HCT116 (cell line): ENCODE measurements around the gene ACTRT2. TPM values are rescaled to one million over a fixed set of nuclear protein-coding genes. Genes with fewer than 3 reads are reported as not detected.

ENCODE experiments used
- ATAC-seq: fragments of 200-7000 bp; cut with Tn5 transposase; 2 replicates; pipeline ENCODE4 v1.9.1; 2020; ENCODE audit warnings: mild to moderate bottlenecking, moderate library complexity
- BruUV-seq: library from RNA; stranded (reverse); fragments of 400-500 nt; replicated peaks from 2 replicates; lab custom pipeline; 2021; lab: Mats Ljungman, UMichigan
- CTCF ChIA-PET: fragments of 300-600 bp; sonication (Branson Sonifier 250); formaldehyde crosslinking; loops from one replicate; lab custom pipeline; 2021; ENCODE audit warnings: antibody characterized with exemption; lab: Charles Lee
- POLR2A ChIA-PET: fragments of 300-600, 350-600 bp; sonication (Branson Sonifier 250); formaldehyde crosslinking; loops from one replicate; lab custom pipeline; 2021; ENCODE audit warnings: antibody characterized with exemption; lab: Charles Lee
- RAD21 ChIA-PET, 2 experiments: fragments of 300-600 bp; sonication (Branson Sonifier 250); formaldehyde crosslinking; loops; one replicate each; lab custom pipeline; 2023; ENCODE audit warnings: low total read pairs in 2 of 2; ENCODE audit not compliant: uncharacterized antibody in 2 of 2, unreplicated experiment in 2 of 2, low non-redundant PET in 1 of 2; lab: Charles Lee
- DNase-seq: peaks from one replicate; pipeline ENCODE4 v3.0.0-alpha.2; 2010; ENCODE audit warnings: low read depth, low spot score
- H2AFZ ChIP-seq: fragments of 200-600 bp; shearing (Covaris generic), sonication (generic); 2 replicates; pipeline ENCODE4 v1.6.1; 2017; ENCODE audit warnings: low read depth, mixed run types, mixed read lengths, antibody characterized with exemption, low read length; ENCODE audit not compliant: poor library complexity, severe bottlenecking
- H3K27ac ChIP-seq: 2 replicates; pipeline ENCODE4 v1.5.1; 2012; ENCODE audit warnings: low read depth, low read length
- H3K27me3 ChIP-seq: fragments of 200-600 bp; sonication (generic); 2 replicates; pipeline ENCODE4 v1.6.1; 2016; ENCODE audit warnings: mixed run types, low read length, mixed read lengths; ENCODE audit not compliant: insufficient read depth
- H3K36me3 ChIP-seq, 2 experiments: fragments of 200-500 bp in 1 of 2; fragments of 200-600 bp in 1 of 2; sonication (Bioruptor generic) in 1 of 2; sonication (generic) in 1 of 2; 2 replicates each; pipeline versions ENCODE4 v1.5.1 to v1.6.1; 2014 to 2016; ENCODE audit warnings: low read length in 2 of 2, inconsistent platforms in 1 of 2, mixed read lengths in 1 of 2, mixed run types in 1 of 2; ENCODE audit not compliant: insufficient read depth in 2 of 2, control insufficient read depth in 1 of 2
- H3K4me1 ChIP-seq, 2 experiments: fragments of 200-600 bp in 1 of 2; sonication (generic) in 1 of 2; 2 replicates each; pipeline versions ENCODE4 v1.5.1 to v1.6.1; 2012 to 2017; ENCODE audit warnings: low read length in 2 of 2, inconsistent platforms in 1 of 2, mild to moderate bottlenecking in 1 of 2, mixed read lengths in 1 of 2, mixed run types in 1 of 2, moderate library complexity in 1 of 2; ENCODE audit not compliant: insufficient read depth in 2 of 2, control insufficient read depth in 1 of 2
- H3K4me2 ChIP-seq: fragments of 200-600 bp; sonication (generic); 2 replicates; pipeline ENCODE4 v1.6.1; 2017; ENCODE audit warnings: mixed run types, low read length, mixed read lengths
- H3K4me3 ChIP-seq, 2 experiments: fragments of 200-600 bp in 1 of 2; sonication (generic) in 1 of 2; replicated peaks in 1 of 2; 2 replicates each; pipeline ENCODE4 v1.5.1; 2011 to 2016; ENCODE audit warnings: low read length in 2 of 2, control low read depth in 1 of 2, low read depth in 1 of 2, mild to moderate bottlenecking in 1 of 2, mixed read lengths in 1 of 2, mixed run types in 1 of 2
- H3K79me2 ChIP-seq: fragments of 200-600 bp; sonication (generic); 2 replicates; pipeline ENCODE4 v1.6.1; 2017; ENCODE audit warnings: mild to moderate bottlenecking, mixed run types, low read length, moderate library complexity, mixed read lengths; ENCODE audit not compliant: insufficient read depth
- H3K9ac ChIP-seq: fragments of 200-600 bp; sonication (generic); 2 replicates; pipeline ENCODE4 v1.6.1; 2016; ENCODE audit warnings: low read length, mixed read lengths
- H3K9me2 ChIP-seq: fragments of 200-600 bp; sonication (generic), shearing (Covaris generic); 2 replicates; pipeline ENCODE4 v1.6.1; 2017; ENCODE audit warnings: mixed run types, mild to moderate bottlenecking, moderate library complexity; ENCODE audit not compliant: insufficient read depth
- H3K9me3 ChIP-seq, 2 experiments: fragments of 200-500 bp in 1 of 2; fragments of 200-600 bp in 1 of 2; sonication (Bioruptor generic) in 1 of 2; sonication (generic) in 1 of 2; 2 replicates each; pipeline ENCODE4 v1.6.1; 2014 to 2017; ENCODE audit warnings: low read length in 2 of 2, mixed read lengths in 2 of 2, inconsistent platforms in 1 of 2, low read depth in 1 of 2, mild to moderate bottlenecking in 1 of 2, mixed run types in 1 of 2, moderate library complexity in 1 of 2; ENCODE audit not compliant: control insufficient read depth in 1 of 2, insufficient read depth in 1 of 2
- H4K20me1 ChIP-seq: fragments of 200-600 bp; sonication (generic), shearing (Covaris generic); 2 replicates; pipeline ENCODE4 v1.6.1; 2017; ENCODE audit warnings: mixed run types, mild to moderate bottlenecking, moderate library complexity; ENCODE audit not compliant: insufficient read depth
- CBX3 ChIP-seq: IDR thresholded peaks from 2 replicates; pipeline ENCODE4 v1.6.1; 2012; ENCODE audit warnings: low read depth
- EZH2 ChIP-seq: fragments of 200-600 bp; sonication (generic); IDR thresholded peaks from 2 replicates; pipeline ENCODE4 v1.6.1; 2017; ENCODE audit warnings: antibody characterized with exemption, mixed run types
- EZH2phosphoT487 ChIP-seq: fragments of 200-600 bp; IDR thresholded peaks from 2 replicates; pipeline ENCODE4 v1.6.1; 2018; ENCODE audit warnings: antibody characterized with exemption, borderline replicate concordance
- FOSL1 ChIP-seq: IDR thresholded peaks from 2 replicates; pipeline ENCODE4 v1.6.1; 2012; ENCODE audit warnings: low read depth
- POLR2A ChIP-seq: IDR thresholded peaks from 2 replicates; pipeline ENCODE4 v1.7.0; 2011; ENCODE audit warnings: borderline replicate concordance; ENCODE audit not compliant: insufficient read depth, insufficient read length; ENCODE audit errors: extremely low read depth
- SRF ChIP-seq: IDR thresholded peaks from 2 replicates; pipeline ENCODE4 v1.6.1; 2012; ENCODE audit warnings: low read depth
- YY1 ChIP-seq: IDR thresholded peaks from 2 replicates; pipeline ENCODE4 v1.6.1; 2011; ENCODE audit warnings: low read length, low read depth, moderate library complexity, mild to moderate bottlenecking; ENCODE audit not compliant: insufficient replicate concordance; ENCODE audit errors: extremely low read depth
- ZFX ChIP-seq: fragments of 450-650 bp; IDR thresholded peaks from 2 replicates; pipeline ENCODE4 v1.6.1; 2017
- intact Hi-C: fragments of 100-400 bp; cut with micrococcal nuclease; formaldehyde crosslinking; loops from 2 replicates; pipeline ENCODE4 v1.10.0; 2022
- total RNA-seq: library from RNA; stranded (reverse); gene quantifications from one replicate; pipeline ENCODE4 v1.2.1, GENCODE V29; 2021; ENCODE audit not compliant: unreplicated experiment
- TF ChIP-seq, protein P1 (sequence below): IDR thresholded peaks from 2 replicates; pipeline ENCODE4 v1.6.1; 2012; ENCODE audit warnings: low read depth
- TF ChIP-seq, protein P2 (sequence below): IDR thresholded peaks from 2 replicates; pipeline ENCODE4 v1.6.1; 2012
- TF ChIP-seq, protein P3 (sequence below): IDR thresholded peaks from 2 replicates; pipeline ENCODE4 v1.6.1; 2012

The ACTRT2 gene
- total RNA-seq, 1 experiment from 2014 or later: not detected

DNA sequence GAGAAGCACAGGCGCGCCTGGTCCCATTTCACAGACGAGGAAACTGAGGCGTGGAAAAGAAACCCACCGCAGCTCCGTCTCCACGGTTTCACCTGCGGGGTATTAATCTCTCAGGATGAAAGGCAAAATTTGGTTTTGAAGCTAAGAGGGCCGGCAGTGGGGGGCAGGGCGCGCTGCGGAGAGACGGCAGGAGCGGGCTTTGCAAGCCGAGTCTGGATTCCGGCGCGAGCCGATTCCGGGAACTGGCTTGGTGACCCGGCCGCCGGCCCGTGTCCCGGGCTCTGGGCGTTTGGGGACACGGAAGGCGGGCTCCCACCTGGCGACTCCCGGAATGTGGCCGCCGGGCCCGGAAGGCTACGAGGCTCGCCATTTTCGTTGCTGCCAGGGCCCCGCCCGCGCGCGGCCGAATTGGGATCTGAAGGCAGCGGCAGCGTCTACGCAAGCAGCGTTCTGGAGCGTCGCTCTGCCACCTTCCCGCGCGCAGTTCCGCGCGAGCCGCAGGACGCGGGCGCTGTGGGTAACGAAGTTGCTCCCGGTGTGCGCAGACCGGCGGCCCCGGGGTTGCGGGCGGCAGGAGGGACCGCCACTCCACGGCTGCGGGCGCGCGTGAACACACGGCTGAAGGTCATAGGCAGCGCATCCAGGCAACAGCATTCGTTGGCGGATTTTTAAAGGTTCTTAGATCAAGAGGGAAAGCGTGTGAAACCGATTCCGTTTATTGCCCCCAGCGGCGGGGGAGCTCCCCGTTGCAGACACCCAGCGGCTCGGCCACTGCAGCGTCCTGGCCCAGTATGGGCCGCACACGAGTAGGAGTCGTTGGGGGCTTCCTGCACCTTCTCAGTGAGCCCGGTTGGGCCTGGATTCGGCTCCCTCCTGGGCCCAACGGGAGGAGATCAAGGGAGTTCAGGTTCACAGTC is 42.4 kb downstream of the ACTRT2 start:
- Histone ChIP-seq H3K4me2 (no peak overlapping the region), H3K9ac (no peak overlapping the region), H4K20me1 (no peaks in the 10 kb centered on the region), H3K4me1 (no peaks in the 10 kb centered on the region; a peak in 1 of 4 replicates), H3K9me3 (no peaks in the 10 kb centered on the region), H3K4me3 (no peak overlapping the region), H2AFZ (no peak overlapping the region), H3K79me2 (no peaks in the 10 kb centered on the region), H3K27me3 (no peaks in the 10 kb centered on the region; the same call in 1 of the 2 replicates), H3K36me3 (no peaks in the 10 kb centered on the region), H3K9me2 (no peaks in the 10 kb centered on the region), H3K27ac (no peak overlapping the region)
- no peak for ATAC-seq
- BruUV-seq: no TSS peak
- no peak for DNase-seq
- ChIA-PET RAD21 (no interaction called here), CTCF (no interaction called here), POLR2A (no interaction called here)
- intact Hi-C loops: no loop called here
- TF ChIP-seq YY1: no peak
- TF ChIP-seq, protein P1, sequence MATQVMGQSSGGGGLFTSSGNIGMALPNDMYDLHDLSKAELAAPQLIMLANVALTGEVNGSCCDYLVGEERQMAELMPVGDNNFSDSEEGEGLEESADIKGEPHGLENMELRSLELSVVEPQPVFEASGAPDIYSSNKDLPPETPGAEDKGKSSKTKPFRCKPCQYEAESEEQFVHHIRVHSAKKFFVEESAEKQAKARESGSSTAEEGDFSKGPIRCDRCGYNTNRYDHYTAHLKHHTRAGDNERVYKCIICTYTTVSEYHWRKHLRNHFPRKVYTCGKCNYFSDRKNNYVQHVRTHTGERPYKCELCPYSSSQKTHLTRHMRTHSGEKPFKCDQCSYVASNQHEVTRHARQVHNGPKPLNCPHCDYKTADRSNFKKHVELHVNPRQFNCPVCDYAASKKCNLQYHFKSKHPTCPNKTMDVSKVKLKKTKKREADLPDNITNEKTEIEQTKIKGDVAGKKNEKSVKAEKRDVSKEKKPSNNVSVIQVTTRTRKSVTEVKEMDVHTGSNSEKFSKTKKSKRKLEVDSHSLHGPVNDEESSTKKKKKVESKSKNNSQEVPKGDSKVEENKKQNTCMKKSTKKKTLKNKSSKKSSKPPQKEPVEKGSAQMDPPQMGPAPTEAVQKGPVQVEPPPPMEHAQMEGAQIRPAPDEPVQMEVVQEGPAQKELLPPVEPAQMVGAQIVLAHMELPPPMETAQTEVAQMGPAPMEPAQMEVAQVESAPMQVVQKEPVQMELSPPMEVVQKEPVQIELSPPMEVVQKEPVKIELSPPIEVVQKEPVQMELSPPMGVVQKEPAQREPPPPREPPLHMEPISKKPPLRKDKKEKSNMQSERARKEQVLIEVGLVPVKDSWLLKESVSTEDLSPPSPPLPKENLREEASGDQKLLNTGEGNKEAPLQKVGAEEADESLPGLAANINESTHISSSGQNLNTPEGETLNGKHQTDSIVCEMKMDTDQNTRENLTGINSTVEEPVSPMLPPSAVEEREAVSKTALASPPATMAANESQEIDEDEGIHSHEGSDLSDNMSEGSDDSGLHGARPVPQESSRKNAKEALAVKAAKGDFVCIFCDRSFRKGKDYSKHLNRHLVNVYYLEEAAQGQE: no peak
- TF ChIP-seq, protein P2, sequence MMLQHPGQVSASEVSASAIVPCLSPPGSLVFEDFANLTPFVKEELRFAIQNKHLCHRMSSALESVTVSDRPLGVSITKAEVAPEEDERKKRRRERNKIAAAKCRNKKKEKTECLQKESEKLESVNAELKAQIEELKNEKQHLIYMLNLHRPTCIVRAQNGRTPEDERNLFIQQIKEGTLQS: no peak
- no peak for TF ChIP-seq POLR2A
- TF ChIP-seq EZH2phosphoT487: no peak
- TF ChIP-seq, protein P3, sequence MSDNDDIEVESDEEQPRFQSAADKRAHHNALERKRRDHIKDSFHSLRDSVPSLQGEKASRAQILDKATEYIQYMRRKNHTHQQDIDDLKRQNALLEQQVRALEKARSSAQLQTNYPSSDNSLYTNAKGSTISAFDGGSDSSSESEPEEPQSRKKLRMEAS: no peak
- no peak for TF ChIP-seq EZH2
- TF ChIP-seq CBX3: no peak
- no peak for TF ChIP-seq ZFX
- no peak for TF ChIP-seq FOSL1
- TF ChIP-seq SRF: no peak
